ENCODE measurements around the gene TMEM200A.

DNA sequence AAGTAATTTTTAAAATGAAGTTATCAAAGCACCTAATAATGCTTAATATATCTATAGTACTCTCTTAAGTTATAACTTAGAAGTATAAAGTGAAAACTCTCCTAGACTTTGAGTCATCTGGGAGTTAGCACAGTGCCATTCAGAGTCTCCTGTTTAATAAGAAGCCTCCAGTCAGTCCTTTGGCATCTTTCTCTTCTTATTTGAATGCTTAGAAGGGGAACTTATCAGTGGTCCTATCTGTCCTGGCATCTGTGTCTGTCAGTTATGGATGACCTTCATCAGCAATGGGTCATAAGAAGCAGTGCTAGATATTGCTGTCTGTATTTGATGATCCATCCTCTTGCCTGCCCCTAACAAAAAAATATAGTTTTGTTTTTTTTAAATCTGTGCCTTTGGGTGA lies 15.2 kb downstream of the TMEM200A start:
- TF ChIP-seq, protein P1, sequence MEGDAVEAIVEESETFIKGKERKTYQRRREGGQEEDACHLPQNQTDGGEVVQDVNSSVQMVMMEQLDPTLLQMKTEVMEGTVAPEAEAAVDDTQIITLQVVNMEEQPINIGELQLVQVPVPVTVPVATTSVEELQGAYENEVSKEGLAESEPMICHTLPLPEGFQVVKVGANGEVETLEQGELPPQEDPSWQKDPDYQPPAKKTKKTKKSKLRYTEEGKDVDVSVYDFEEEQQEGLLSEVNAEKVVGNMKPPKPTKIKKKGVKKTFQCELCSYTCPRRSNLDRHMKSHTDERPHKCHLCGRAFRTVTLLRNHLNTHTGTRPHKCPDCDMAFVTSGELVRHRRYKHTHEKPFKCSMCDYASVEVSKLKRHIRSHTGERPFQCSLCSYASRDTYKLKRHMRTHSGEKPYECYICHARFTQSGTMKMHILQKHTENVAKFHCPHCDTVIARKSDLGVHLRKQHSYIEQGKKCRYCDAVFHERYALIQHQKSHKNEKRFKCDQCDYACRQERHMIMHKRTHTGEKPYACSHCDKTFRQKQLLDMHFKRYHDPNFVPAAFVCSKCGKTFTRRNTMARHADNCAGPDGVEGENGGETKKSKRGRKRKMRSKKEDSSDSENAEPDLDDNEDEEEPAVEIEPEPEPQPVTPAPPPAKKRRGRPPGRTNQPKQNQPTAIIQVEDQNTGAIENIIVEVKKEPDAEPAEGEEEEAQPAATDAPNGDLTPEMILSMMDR (conservative IDR thresholded peaks at IDR 0.05; ENCODE audit: low read depth, low read length): no peak
- TF ChIP-seq EZH2phosphoT487 (IDR thresholded peaks at IDR 0.05; ENCODE audit: borderline replicate concordance, low read length): no peak
